ENCODE results near the gene SLC1A4. TPM values are rescaled to one million over a fixed set of nuclear protein-coding genes. Genes with fewer than 3 reads are reported as not detected.

Gene SLC1A4
- total and polyA plus RNA-seq, 12 donors = 13.0 to 196 (median 60.0) TPM

DNA sequence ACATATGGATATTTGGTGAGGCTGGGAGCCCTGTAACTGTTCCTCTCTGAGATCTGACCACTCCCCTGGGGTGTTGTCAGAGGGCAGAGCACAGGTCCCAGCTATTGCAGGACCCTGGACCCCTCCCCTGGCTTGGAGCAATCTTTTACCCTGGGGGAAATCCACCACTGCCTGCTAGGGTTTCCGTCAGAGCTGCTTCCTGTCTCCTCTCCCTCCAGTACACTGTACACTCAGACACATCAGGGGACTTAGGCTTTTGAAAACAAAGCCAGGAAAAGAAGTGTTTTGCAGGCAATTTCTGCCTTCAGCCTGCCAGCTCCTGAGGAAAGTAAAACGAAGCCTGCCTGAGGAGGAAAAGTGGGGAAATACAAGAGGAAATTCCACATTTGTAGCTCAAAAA is 53.8 kb downstream of the SLC1A4 start:
- whole genome bisulfite sequencing, 4 donors = 60 to 82% (median 63%) methylated on average over 2 of the region's 2 CpGs
- no peak for TF ChIP-seq POLR2A (IDR thresholded peaks at IDR 0.05)
- TF ChIP-seq, protein P1, sequence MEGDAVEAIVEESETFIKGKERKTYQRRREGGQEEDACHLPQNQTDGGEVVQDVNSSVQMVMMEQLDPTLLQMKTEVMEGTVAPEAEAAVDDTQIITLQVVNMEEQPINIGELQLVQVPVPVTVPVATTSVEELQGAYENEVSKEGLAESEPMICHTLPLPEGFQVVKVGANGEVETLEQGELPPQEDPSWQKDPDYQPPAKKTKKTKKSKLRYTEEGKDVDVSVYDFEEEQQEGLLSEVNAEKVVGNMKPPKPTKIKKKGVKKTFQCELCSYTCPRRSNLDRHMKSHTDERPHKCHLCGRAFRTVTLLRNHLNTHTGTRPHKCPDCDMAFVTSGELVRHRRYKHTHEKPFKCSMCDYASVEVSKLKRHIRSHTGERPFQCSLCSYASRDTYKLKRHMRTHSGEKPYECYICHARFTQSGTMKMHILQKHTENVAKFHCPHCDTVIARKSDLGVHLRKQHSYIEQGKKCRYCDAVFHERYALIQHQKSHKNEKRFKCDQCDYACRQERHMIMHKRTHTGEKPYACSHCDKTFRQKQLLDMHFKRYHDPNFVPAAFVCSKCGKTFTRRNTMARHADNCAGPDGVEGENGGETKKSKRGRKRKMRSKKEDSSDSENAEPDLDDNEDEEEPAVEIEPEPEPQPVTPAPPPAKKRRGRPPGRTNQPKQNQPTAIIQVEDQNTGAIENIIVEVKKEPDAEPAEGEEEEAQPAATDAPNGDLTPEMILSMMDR (IDR thresholded peaks at IDR 0.05) = no peak
- peaks cover 0 to 4% (median 0%) of the 10 kb centered on the region in 3 donors for H3K9me3 ChIP-seq (replicated peaks in 1 of 3)
- H3K36me3 ChIP-seq (replicated peaks in 1 of 2) = no peaks in the 10 kb centered on the region
- no peaks in the 10 kb centered on the region for H3K27me3 ChIP-seq
- no peak for DNase-seq
- intact Hi-C loops (cut with DNase I) = no loop called here
- H3K4me3 ChIP-seq = no peak overlapping the region
- H3K27ac ChIP-seq = peak overlapping the region in 1 of 5 donors; percentile 43
- H3K4me1 ChIP-seq (replicated peaks in 1 of 2) = peaks cover 0 to 5% of the 10 kb centered on the region in 2 donors

- WGBS, 4 donors = 94 to 97% (median 95%) methylated on average over 7 of the region's 7 CpGs
These were observed 55.0 kb downstream of the SLC1A4 start for GRCh38 chr2:65044097-65044735.

GRCh38 chr2:65045651-65046050 is 56.5 kb downstream of the SLC1A4 start:
- WGBS, 4 donors = 65 to 76% (median 74%) methylated on average over 8 to 10 of the region's 10 CpGs

More at GRCh38 chr2:65044097-65044735, 55.0 kb downstream of the SLC1A4 start:
- H3K4me3 ChIP-seq = no peak overlapping the region
- no peak for DNase-seq
- no peak for TF ChIP-seq POLR2A (IDR thresholded peaks at IDR 0.05)
- TF ChIP-seq, protein P1 (IDR thresholded peaks at IDR 0.05) = no peak
- H3K9me3 ChIP-seq (replicated peaks in 1 of 3) = peaks cover 0 to 4% (median 0%) of the 10 kb centered on the region in 3 donors
- H3K4me1 ChIP-seq (replicated peaks in 1 of 2) = peaks cover 0 to 5% of the 10 kb centered on the region in 2 donors
- intact Hi-C loops (cut with DNase I) = no loop called here
- H3K27me3 ChIP-seq = no peaks in the 10 kb centered on the region
- no peaks in the 10 kb centered on the region for H3K36me3 ChIP-seq (replicated peaks in 1 of 2)
- H3K27ac ChIP-seq = no peak overlapping the region

DNA sequence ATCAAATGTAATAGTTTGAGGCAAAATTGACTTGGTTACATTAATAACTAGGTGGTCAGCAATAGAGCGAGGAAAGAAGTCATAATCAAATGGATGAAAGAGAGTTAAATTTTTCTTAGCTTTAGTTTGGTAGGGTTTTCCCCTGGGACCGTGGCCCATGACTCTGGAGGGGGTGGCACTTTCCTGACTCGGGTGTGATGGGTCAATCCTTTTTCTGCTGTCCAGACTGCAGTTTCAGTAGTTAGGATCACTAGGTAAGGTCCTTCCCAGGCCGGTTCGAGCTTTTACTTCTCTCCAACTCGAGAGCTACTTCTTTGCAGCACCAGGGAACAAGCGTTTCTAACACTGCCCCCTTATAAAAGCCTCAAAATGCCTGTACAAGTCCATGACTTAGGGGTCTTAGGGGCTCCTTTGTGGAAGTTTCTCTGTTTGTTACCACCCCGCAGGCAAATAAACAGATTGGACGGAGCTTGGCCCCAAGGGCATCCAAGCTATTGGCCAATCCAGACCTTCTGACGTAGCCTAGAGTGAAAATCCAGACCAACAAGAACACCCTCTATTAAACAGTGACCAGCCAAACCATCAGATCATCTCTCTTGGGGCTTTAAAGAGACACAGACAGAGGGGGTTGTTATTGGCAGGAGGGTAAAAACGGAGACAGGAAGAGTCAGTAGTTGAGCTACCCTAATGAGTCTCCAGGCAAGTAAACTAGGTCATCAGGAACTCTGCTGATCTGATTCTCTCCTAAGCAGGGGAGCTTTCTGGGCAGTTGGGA is 57.6 kb downstream of the SLC1A4 start:
- Histone ChIP-seq H3K9me3 (replicated peaks in 1 of 3) (peaks cover 0 to 4% (median 0%) of the 10 kb centered on the region in 3 donors), H3K4me3 (no peak overlapping the region), H3K4me1 (replicated peaks in 1 of 2) (no peaks in the 10 kb centered on the region), H3K27me3 (no peaks in the 10 kb centered on the region), H3K27ac (no peak overlapping the region), H3K36me3 (replicated peaks in 1 of 2) (no peaks in the 10 kb centered on the region)
- no peak for DNase-seq
- TF ChIP-seq POLR2A (IDR thresholded peaks at IDR 0.05) = no peak
- TF ChIP-seq, protein P1 (IDR thresholded peaks at IDR 0.05) = no peak
- intact Hi-C loops (cut with DNase I) = no loop called here
- 81 to 92% (median 91%) methylated on average over 11 of the region's 11 CpGs for WGBS, 4 donors

More at GRCh38 chr2:65045651-65046050, 56.5 kb downstream of the SLC1A4 start:
- Histone ChIP-seq H3K4me3 (no peak overlapping the region), H3K36me3 (replicated peaks in 1 of 2) (no peaks in the 10 kb centered on the region), H3K27me3 (no peaks in the 10 kb centered on the region), H3K9me3 (replicated peaks in 1 of 3) (peaks cover 0 to 4% (median 0%) of the 10 kb centered on the region in 3 donors), H3K4me1 (replicated peaks in 1 of 2) (no peaks in the 10 kb centered on the region), H3K27ac (no peak overlapping the region)
- intact Hi-C loops (cut with DNase I) = no loop called here
- TF ChIP-seq, protein P1 (IDR thresholded peaks at IDR 0.05) = no peak
- DNase-seq = no peak

Measured in adrenal gland (tissue), 12 donors.